NCI-H1092 (cell line): ENCODE data around the gene KCTD5.

ENCODE experiments used
- DNase-seq: peaks from one replicate; lab custom pipeline; 2025; lab: John Stamatoyannopoulos, UW

KCTD5 gene

GRCh38 chr16:2726923-2727322 is 44.6 kb downstream of the KCTD5 start:
- DNase-seq, result no peak

- no peak for DNase-seq
These were observed 45.7 kb downstream of the KCTD5 start for GRCh38 chr16:2728034-2728433.

- no peak for DNase-seq
These were observed 52.7 kb downstream of the KCTD5 start for GRCh38 chr16:2734844-2735515.

- no peak for DNase-seq
These were observed 54.3 kb downstream of the KCTD5 start for GRCh38 chr16:2736476-2737237.

GRCh38 chr16:2737238-2737605 is 54.9 kb downstream of the KCTD5 start:
- DNase-seq, result no peak

- DNase-seq, result no peak
These were observed 55.6 kb downstream of the KCTD5 start for GRCh38 chr16:2737895-2738418.

GRCh38 chr16:2738615-2739014 is 56.3 kb downstream of the KCTD5 start:
- DNase-seq, result no peak

GRCh38 chr16:2739625-2740430 is 57.5 kb downstream of the KCTD5 start:
- DNase-seq, result no peak

GRCh38 chr16:2740476-2740875 is 58.2 kb downstream of the KCTD5 start:
- no peak for DNase-seq

GRCh38 chr16:2741168-2741567 is 58.8 kb downstream of the KCTD5 start:
- DNase-seq, result no peak

- no peak for DNase-seq
These were observed 60.1 kb downstream of the KCTD5 start for GRCh38 chr16:2742323-2743006.

- DNase-seq, result no peak
These were observed 60.9 kb downstream of the KCTD5 start for GRCh38 chr16:2743007-2743810.

GRCh38 chr16:2744711-2745110 is 62.4 kb downstream of the KCTD5 start:
- no peak for DNase-seq

GRCh38 chr16:2745116-2745890 is 63.0 kb downstream of the KCTD5 start:
- no peak for DNase-seq

- no peak for DNase-seq
These were observed 63.6 kb downstream of the KCTD5 start for GRCh38 chr16:2745961-2746360.

- DNase-seq, result peak; percentile 57
These were observed 66.6 kb downstream of the KCTD5 start for GRCh38 chr16:2748757-2749455.

- DNase-seq, result no peak
These were observed 67.2 kb downstream of the KCTD5 start for GRCh38 chr16:2749476-2749875.

GRCh38 chr16:2749936-2750335 is 67.6 kb downstream of the KCTD5 start:
- no peak for DNase-seq

- no peak for DNase-seq
These were observed 69.3 kb downstream of the KCTD5 start for GRCh38 chr16:2751577-2752034.
